NCI-H1105 (cell line): Measurements from ENCODE around the gene GPR63.

Experiments
- DNase-seq: peaks from one replicate; lab custom pipeline; 2025; lab: John Stamatoyannopoulos, UW

GPR63 gene

GRCh38 chr6:96755096-96755495 is 82.2 kb downstream of the GPR63 start:
- no peak for DNase-seq

GRCh38 chr6:96749891-96750290 is 87.4 kb downstream of the GPR63 start:
- DNase-seq = no peak
